Activated CD4-positive, alpha-beta T cell treated with anti-CD3 and anti-CD28 coated beads, Interleukin-2, amount 50 U/mL, for 48 hours (primary cell): ENCODE data around the gene ABCC1.
"Not testable (repeated sequence)": the region's sequence is repeated elsewhere in the genome, so short reads cannot be mapped to it uniquely, and the experiment has no call there.

Experiments used
- DNase-seq, 2 experiments: peaks; one replicate each; pipeline ENCODE4 v3.0.0-alpha.2; 2020

The ABCC1 gene

DNA sequence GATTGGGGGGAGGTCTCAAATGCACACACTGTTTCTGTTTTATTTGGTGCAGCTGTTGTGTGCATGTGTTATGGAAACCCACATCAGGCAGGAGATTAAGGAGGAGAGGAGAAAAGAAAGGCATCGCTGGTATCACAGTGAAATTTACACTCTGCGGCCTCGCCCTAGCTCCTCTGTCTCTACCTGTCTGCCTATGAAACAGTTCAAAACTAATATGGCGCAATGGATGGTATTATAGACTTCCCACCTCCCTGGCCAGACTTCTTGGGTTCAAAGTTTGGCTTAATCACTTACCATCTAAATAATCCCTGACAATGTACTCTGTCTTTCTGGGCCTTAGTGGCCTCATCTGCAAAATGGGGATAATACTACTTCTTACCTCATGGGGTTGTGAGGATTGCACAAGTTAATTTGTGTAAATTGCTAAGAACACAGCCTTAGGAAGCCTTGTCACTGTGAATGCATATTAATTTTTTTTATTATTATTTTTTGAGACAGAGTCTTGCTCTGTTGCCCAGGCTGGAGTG lies 1.4 kb upstream of the ABCC1 start:
- DNase-seq = no peak

DNA sequence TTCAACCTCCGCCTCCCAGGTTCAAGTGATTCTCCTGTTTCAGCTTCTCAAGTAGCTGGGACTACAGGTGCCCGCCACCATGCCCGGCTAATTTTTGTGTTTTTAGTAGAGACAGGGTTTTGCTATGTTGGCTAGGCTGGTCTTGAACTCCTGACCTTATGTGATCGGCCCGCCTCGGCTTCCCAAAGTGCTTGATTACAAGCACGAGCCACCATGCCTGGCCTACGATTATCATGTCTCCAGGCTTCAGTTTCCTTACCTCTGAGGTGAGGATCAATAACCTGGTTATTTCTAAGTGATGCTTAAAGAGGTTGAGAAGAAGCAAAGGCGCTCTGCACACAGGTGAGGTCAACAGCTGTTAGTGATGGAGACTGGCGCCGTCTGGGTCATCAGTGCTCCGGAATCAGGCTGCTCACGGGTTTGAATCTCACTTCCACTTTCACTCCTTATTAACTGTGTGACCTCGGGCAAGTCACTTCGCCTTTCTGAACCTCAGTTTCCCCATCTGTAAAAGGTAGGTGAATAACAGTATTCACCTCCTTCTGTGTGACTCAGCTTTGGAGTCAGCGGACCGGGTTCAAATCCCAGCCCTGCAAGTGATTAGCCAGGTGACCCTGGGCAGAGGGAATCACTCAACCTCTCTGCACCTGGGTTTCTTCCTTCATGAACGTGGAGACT lies 745 bp upstream of the ABCC1 start:
- DNase-seq = peak in 1 of 2 experiments; percentile 39

DNA sequence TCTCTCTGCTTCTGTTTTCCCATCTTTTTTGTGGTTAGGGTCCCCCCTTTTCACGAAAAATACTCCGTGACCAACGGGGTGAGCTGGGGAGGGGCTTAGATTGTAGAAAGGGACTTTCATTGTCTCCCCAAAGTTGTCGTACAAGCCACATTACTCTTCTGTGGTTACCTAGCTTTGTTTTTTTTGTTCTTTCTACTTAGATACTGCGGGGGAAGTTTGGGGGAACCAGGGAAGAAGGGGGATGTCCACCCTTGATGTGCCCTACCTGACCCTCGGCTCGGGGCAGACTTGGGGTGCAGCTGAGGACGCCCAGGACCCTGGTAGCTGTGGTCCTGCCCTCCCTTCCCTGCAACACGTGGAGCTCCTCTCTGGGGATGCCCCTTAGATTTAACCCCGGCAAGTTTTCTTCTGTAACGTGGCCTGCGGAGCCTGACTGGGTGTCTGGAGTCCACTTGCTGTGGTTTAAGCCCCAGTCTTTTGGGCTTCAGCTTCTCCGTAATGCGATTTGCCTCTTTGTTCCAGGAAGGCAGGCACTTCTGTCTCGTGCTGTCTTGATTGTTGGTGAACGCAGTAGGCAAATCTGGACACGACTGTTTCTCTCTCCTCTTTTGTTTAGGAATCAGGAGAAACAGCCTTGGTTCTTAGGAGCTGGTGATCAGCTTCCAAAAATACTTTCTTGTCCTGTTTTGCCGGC lies 892 bp downstream of the ABCC1 start:
- DNase-seq = peak; percentile 45 to 56

DNA sequence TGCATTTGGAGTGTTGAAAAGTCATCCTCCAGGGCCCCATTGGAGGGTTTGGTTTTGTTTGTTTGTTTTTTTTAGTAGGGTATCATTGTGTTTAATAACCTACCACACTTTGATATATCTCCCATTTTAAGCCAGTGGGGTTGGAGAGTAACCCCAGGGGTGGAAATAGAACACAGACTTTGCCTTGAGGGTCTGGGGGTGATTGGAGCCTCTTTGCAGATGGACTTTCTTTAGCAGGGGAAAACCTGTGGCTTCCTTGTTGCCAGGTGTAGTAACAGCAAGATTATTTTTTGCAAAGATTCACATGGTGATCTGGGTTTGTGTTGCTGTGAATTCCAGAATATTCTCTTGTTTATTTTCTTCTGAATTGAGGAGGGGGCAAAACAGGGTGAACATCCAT lies 1.5 kb downstream of the ABCC1 start:
- DNase-seq = no peak

DNA sequence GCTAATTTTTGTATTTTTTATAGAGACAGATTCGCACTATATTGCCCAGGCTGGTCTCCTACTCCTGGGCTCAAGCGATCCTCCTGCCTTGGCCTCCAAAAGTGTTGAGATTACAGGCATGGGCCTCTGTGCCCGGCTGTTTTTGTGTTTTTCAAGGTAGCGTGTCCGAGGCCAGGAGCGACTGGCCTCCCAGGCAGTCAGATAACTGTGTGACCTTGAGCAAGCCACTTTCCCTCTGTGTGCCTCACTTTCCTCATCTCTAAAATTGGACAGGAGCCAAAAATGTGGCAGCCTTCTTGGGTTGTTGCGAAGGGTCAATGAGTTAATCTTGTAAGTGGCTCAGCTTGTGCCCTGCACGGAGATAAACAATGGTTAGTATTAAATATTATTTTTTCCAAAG lies 2.4 kb downstream of the ABCC1 start:
- no peak for DNase-seq

DNA sequence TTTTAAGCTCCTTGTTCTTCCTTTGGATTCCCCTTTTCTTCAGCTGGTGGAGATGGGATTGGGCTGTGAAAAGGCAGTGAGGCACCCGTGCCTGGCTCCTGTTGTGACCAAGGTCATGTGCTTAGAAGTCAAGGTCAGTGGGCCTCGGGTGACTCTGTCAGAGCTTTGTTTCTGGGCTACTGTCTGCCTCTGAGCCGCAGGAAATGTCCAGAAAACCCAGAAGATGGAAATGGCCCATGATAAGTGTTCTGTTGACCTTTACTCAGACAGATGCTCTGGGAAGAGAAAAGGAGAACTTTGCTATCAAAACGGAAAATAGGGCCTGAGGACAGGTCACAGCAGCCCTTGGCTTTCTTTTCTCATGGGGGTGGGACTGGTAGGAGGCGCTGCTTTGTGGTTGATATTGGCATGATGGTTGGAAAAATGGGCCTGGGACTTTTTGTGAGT lies 2.9 kb downstream of the ABCC1 start:
- DNase-seq = peak; percentile 26 to 44

DNA sequence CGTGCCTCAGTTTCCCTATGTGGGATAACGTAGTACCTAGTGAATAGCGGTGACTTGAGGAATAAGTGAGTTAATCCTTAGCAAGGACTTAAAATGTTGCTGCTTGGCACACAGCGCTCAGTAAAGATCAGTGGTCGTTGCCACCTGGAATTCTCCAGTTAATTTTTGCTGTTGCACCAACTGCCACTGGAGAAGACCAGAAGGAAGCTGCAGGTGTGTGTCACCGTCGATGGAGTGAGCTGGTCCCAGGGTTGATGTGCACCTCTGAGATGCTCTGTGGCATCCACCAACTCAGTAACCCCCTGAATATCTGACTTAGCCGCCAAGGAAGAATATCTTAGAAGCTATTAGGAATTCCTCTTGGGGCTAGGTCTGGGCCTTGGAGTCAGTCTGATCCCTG lies 4.1 kb downstream of the ABCC1 start:
- DNase-seq = no peak

DNA sequence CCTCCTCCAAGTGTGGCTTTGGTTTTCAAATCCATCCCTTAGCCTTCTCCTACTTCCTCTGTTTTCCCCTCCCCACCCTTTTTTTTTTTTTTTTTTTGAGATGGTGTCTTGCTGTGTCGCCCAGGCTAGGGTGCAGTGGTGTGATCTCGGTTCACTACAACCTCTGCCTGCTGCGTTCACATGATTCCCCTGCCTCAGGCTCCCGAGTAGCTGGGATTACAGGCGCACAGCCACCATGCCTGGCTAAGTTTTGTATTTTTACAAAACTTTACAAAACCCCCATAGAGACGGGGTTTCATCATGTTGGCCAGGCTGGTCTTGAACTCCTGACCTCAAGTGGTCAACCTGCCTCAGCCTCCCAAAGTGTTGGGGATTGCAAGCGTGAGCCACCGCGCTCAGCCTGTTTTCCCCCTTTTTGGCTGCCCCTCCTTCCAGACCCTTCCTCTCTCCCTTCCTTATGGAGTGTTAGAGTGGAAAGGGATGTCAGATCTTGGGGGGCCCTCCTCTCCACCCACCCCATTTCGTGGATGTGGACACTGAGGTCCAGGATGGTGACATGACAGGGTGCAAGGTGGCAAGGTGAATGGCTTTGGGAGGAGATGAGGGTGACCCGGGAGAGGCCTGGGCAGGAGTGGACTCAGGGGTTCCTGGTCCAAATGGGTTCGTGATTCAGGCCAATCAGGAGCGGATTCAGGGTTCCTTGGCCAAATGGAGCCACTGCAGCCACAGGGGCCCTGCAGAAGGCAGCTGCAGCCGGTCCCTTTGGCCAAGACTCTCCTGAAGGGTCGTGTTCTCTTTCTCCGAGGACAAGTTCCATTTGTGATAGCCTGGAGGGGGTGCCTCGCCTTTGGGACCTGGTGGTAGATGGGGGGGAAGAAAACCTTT lies 4.8 kb downstream of the ABCC1 start:
- DNase-seq = no peak

DNA sequence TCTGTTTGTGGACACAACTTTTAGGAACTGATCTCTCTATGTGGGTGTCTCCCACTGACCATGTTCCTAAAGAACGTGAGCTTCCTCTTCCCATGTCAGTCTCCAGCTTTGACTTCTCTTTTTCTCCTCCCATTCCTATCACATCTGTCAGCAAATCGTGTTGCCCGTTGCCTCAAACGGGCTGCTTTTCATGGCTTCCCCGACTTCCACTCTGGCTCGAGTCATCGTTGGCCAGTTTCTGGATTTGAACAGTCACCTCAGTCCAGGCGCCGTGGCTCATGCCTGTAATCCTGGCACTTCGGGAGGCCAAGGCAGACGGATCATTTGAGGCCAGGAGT lies 5.4 kb downstream of the ABCC1 start:
- no peak for DNase-seq

DNA sequence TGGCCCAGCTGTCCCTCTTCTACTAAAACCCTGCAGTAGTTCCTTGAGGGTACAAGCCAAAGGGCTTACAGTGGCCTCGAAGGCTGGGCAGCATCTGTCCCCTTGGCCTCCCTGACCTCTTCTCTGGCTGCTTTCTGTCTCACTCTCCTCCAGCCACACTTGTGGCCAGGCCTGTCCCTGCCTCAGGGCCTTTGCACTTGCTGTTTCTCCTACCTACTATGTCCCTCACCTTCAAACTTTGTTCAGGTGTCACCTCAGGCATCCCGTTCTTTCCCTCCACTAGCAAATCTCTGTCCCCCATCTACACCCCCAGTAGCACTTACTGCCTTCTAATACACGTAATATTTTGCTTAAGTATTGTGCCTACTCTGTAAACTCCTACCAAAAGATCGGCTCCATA lies 6.0 kb downstream of the ABCC1 start:
- DNase-seq = no peak

DNA sequence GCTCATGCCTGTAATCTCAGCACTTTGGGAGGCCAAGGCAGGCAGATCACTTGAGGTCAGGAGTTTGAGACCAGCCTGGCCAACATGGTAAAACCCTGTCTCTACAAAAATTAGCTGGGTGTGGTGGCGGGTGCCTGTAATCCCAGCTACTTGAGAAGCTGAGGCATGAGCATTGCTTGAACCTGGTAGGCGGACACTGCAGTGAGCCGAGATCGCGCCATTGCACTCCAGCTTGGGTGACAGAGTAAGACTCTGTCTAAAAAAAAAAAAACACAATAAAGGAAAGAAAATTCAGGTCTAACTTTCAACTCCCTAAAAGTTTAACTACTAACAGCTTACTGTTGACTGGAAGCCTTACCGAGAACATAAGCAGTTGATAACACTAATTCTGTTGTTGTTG lies 6.7 kb downstream of the ABCC1 start:
- not testable (repeated sequence) for DNase-seq

DNA sequence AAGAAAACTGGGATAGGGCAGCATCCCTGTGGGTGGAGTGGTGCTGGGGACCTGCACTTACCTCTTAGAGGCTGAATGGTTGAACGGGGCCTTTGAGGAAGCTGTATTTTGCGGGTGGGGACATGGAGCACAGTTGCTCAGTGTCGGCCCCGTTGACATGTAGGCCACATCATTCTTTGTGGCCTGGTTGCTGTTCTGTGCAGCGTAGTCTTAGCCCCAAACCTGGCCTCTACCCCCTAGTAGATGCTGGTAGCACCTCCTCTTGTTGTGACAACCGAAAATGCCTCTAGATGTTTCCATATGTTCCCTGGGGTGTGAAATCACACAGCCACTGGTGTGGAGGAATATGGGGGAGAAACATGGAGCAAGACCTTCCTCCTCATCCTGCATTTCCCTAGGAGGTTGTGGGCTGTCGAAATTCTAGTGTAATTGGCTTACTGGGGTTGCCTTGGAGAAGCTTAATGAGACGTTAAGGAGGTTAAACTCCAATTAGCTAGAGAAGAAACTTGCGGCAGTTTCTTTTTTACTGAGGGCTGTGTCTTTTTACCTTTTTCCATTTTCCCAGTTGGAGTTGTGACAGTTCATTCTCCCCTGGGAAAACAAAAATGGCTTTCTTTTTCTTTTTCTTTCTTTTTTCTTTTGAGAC lies 9.4 kb downstream of the ABCC1 start:
- DNase-seq = no peak

DNA sequence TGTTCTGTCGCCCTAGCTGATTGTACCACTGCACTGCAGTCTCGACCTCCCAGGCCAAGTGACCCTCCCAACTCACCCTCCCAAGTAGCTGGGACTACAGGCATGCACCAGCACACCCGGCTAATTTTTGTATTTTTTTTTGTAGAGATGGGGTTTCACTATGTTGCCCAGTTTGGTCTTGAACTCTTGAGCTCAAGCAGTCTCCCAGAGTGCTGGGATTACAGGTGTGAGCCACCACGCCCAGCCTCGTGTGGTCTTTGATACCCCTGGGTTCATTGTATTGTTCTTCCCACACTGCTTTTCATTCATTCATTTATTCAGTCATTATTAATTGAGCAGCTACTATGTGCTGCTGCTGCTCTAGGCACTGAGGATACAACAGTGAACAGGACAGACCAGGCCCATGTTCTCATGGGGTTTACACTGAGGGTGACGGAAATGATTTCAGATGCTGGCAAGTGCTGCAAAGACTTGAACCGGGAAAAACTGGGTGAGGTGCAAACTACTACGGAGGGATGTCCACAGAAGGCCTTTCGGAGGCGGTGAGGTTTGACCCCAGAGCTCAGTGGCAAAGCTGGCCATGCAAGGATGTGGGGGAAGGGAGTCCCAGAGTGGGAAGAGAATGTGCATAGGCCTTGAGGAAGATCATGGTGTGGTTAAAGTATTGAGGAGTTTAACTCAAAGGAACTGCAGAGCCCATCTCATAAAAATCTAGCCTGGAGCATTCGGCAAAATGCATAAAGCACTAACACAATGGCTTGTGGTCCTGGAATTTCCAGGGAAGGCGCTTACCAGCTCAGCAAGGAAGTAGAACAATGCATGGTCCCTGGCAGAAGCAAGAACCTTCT lies 10.9 kb downstream of the ABCC1 start:
- DNase-seq = no peak

DNA sequence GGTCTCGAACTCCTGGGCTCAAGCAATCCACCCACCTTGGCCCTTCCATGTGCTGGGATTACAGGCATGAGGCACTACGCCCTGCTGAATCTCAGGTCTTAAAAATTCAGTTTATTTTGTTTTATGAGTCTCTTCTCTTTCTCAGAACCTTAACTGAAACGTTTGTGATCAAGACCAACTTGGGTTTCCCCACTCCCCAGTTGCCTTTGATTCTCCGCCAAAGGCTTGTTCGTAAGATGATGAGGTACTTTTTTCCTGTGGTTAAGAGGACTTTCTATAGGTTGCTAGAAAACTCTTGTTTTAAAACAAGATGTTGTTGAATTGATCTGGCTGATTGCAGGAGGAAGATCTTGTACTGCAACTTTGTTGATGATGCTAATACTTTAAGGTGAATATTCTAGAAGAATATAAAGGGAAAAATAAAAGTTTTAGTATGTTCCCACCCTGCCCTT lies 11.7 kb downstream of the ABCC1 start:
- peak; percentile 56 to 71 for DNase-seq

DNA sequence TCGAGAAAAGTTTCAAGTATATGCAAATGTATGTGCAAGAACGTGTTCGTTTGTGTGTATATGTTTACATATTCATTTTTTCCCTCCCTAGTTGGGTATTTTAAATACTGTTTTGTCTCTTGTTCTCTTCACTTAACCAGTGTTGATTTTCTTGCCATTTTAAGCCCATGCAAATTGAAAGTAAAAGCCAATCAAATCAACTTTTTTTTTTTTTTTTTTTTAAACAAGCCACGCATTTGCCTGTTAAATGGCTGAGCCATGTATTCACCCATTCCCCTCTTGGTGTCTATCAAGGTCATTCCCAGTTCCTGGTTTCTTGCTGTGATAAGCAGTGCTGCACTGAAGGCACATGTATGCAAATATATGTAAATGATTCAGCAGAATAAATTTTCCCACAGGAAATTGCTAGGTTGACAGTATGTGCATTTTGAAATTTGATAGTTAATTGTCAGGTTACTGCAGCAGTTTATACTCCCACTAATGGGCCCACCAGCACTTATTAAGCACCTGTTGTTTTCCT lies 12.2 kb downstream of the ABCC1 start:
- DNase-seq = no peak

DNA sequence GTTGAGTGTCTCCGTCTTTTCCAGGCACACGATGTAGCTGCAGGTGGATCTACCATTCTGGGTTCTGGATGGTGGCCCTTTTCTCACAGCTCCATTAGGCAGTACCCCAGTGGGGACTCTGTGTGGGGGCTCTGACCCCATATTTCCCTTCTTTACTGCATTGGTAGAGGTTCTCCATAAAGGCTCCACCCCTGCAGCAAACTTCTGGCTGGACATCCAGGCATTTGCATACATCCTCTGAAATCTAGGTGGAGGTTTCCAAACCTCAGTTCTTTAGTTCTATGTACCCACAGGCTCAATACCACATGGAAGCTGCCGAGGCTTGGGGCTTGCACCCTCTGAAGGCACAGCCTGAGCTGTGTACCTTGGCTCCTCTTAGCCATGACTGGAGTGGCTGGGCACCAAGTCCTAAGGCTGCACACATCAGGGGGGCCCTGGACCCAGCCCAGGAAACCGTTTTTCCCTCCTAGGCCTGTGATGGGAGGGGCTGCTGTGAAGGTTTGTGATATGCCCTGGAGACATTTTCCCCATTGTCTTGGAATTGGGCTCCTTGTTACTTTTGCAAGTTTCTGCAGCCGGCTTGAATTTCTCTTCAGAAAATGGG lies 14.0 kb downstream of the ABCC1 start:
- no peak for DNase-seq

DNA sequence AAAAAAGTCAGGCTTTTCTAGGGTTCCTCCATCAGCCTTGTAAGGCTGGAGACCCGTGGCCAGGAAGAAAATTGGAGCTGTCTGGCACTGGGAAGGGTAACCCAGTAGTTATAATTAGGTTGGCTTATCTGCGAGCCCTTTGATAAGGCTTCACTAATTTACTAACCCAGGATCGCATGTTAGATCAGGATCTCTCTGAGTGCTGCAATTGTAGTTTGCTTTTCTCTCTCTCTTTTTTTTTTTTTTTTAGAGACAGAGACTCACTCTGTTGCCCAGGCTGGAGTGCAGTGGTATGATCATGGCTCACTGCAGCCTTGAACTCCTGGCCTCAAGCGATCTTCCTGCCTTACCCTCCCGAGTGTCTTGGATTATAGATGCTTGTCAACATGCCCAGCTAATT lies 17.0 kb downstream of the ABCC1 start:
- DNase-seq = no peak

DNA sequence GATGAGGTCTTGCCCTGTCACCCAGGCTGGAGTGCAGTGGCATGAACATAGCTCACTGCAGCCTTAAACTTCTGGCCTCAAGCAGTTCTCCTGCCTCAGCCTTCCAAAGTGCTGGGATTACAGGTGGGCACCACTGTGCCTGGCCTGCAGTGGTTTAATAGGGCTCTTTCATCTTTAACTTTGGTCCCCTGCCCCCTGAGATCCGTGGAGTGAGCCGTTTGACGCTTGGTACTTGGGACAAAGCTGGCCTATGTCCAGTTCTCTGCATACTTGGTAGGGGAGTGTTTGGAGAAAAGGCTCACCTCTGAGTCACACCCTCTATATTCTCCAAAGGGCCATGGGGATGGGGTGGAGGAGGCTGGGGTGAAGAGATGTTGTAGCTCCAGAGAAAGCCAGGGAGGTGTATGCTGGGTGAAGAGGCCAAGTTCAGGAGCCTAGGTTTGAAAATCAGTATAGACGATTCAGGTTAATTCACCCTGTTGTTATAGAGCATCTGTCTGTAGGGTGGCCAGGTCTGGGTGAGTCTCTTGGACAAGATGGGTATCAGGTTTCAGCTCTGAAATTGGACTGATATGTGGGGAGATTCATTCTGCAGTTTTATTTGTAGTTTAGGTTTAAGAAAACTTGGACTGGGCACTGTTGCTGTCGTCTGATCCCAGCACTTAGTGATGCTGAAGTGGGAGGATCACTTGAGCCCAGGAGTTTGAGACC lies 17.6 kb downstream of the ABCC1 start:
- DNase-seq = no peak

DNA sequence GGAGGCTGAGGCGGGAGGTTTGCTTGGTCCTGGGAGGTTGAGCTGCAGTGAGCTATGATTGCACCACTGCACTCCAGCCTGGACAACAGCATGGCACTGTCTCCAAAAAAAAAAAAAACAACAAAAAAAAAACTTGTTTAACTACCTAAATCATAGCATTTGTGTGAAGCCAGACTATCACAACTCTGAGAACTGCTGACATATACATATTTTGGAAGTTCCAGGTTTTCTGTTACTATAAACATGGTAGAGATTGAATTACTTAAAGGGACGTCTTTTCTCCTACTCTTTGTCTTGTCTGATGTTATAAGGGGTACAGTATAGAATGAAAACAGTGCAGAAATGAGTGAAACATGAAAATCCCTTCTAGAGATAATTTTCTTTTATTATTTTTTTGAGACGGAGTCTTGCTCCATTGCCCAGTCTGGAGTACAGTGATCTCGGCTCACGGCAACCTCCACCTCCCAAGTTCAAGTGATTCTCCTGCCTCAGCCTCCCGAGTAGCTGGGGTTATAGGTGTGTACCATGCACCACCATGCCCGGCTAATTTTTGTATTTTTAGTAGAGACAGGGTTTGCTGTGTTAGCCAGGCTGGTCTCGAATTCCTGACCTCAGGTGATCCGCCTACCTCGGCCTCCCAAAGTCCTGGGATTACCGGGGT lies 18.4 kb downstream of the ABCC1 start:
- DNase-seq = no peak

DNA sequence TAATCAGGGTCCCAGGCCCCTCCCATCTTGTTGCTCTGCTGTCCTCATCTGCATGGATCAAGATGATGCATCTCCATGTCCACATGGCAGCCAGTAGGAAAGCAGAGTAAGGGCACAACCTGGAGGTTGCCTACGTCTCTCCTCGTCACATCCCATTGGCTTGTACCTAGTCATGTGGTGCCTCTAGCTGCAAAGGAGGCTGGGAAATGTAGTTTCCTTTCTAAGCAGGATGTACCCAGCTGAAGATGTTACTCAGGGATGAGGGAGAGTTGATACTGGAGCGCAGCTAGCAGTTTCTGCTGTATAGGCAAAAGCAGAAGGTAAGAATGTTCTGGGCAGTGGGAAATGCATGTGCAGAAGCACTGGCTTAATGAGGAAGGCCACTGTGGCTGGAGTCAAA lies 20.8 kb downstream of the ABCC1 start:
- no peak for DNase-seq
